Activated naive CD8-positive, alpha-beta T cell treated with anti-CD3 and anti-CD28 coated beads, Interleukin-2, amount 50 U/mL, for 24 hours (primary cell): ENCODE data around the gene ZBTB16.
A peak's percentile ranks its signal among the peaks of the same experiment; 100 is the strongest.

Experiments
- ATAC-seq: fragments of 150-1000 bp; cut with Tn5 transposase; one replicate; pipeline ENCODE4 v1.10.0; 2021
- DNase-seq: peaks from one replicate; pipeline ENCODE4 v3.0.0; 2021
- H3K27ac Mint-ChIP-seq: one replicate; pipeline ENCODE4 v1.8.0; 2021; ENCODE audit warnings: mild to moderate bottlenecking, mixed read lengths
- H3K27me3 Mint-ChIP-seq: one replicate; pipeline ENCODE4 v1.8.0; 2021; ENCODE audit warnings: mixed read lengths
- H3K36me3 Mint-ChIP-seq: one replicate; pipeline ENCODE4 v1.8.0; 2021; ENCODE audit warnings: low read depth, mixed read lengths
- H3K4me1 Mint-ChIP-seq: one replicate; pipeline ENCODE4 v1.8.0; 2021; ENCODE audit warnings: mixed read lengths
- H3K4me3 Mint-ChIP-seq: one replicate; pipeline ENCODE4 v1.8.0; 2021; ENCODE audit warnings: mild to moderate bottlenecking, moderate library complexity, mixed read lengths
- H3K9me3 Mint-ChIP-seq: one replicate; pipeline ENCODE4 v1.8.0; 2021; ENCODE audit warnings: mixed read lengths

The ZBTB16 gene

DNA sequence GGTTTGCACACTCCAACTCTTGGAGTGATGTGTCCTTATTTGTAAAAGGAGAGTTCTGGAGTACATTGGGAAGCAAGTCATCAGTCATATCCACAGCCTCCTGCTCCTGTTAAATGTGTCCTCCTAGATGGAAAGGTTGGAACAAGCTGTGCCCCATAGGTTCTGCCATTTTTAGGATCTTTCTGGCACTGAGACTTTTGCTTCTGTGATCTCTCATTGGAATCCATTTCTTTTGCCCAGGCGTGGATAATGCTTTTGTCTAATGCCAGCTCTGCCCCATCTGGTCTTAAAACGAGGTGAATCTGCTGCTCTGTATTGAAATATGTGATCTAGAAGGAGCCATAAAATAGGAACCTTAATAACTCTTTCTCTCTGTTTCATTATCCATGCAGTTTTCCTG, 66.4 kb downstream of the ZBTB16 start:
- H3K36me3 Mint-ChIP-seq: no peaks in the 10 kb centered on the region
- no peak for ATAC-seq
- no peak overlapping the region for H3K4me3 Mint-ChIP-seq
- H3K9me3 Mint-ChIP-seq: no peaks in the 10 kb centered on the region
- H3K27me3 Mint-ChIP-seq: no peaks in the 10 kb centered on the region
- DNase-seq: no peak
- H3K27ac Mint-ChIP-seq: no peak overlapping the region
- peaks cover 15% of the 10 kb centered on the region for H3K4me1 Mint-ChIP-seq

DNA sequence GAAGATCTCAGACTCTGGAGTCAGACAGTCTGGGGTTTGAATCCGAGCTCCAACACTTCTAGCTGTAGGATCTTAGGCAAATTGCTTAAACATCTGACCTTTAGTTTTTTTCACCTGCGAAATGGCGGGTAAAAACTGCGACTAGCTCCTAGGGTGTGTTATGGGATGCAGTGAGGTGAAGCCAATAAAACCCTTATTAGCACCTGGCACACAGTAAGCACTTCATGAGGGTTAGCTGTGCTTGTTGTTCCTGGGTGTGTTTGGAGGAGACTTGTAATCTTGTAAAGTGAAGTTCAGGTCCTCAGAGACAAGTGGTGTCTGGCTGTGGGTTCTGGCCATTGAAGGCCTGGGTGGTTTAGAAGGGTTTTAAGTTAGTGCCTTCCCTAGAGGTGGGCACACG, 68.9 kb downstream of the ZBTB16 start:
- ATAC-seq: no peak
- DNase-seq: no peak
- H3K4me3 Mint-ChIP-seq: no peak overlapping the region
- H3K36me3 Mint-ChIP-seq: no peaks in the 10 kb centered on the region
- H3K27ac Mint-ChIP-seq: no peak overlapping the region
- H3K27me3 Mint-ChIP-seq: no peaks in the 10 kb centered on the region
- H3K9me3 Mint-ChIP-seq: no peaks in the 10 kb centered on the region
- H3K4me1 Mint-ChIP-seq: peaks cover 17% of the 10 kb centered on the region

DNA sequence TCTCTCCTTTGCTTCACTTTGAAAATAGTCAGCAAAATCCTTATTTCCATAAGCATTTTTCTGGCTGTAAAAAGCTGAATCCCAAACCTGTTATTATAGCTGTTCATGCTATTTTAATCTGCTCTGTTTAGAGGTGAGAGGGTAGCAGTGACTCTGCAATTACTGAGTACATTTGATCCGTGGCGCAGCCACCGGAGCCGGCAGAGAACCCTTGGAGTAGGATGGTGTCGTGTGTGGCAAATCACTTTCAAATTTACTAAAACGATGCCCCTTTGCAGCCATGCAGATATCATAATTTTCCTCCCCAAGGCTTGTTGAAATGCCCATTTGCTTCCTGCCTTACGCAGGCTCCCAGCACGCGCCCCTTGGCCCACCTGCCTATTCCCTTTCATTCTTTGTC, 69.6 kb downstream of the ZBTB16 start:
- no peaks in the 10 kb centered on the region for H3K36me3 Mint-ChIP-seq
- no peak for ATAC-seq
- no peak overlapping the region for H3K4me3 Mint-ChIP-seq
- no peak for DNase-seq
- H3K27me3 Mint-ChIP-seq: no peaks in the 10 kb centered on the region
- H3K27ac Mint-ChIP-seq: no peak overlapping the region
- peaks cover 19% of the 10 kb centered on the region for H3K4me1 Mint-ChIP-seq
- H3K9me3 Mint-ChIP-seq: no peaks in the 10 kb centered on the region

DNA sequence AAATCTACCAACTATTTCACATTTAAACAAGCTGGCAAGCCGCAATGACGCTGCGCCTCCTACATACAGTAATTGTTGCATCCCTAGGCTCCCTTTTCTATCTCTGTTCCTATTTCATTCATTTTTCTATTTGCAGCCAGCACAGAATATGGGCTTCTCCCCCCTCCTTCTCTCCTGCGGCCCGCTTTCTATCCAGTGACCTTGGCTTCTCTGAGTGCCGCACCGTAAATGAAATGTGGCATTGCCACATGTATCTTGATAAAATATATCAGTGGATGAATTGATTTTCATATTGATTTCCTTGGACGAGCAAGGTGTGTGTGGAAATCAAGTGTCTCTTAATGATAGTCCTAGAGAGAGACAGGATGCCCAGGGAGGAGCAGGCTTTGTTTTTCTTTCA, 70.2 kb downstream of the ZBTB16 start:
- no peak overlapping the region for H3K27ac Mint-ChIP-seq
- ATAC-seq (no peak), DNase-seq (no peak)
- H3K27me3 Mint-ChIP-seq: no peaks in the 10 kb centered on the region
- peaks cover 19% of the 10 kb centered on the region for H3K4me1 Mint-ChIP-seq
- no peaks in the 10 kb centered on the region for H3K36me3 Mint-ChIP-seq
- H3K9me3 Mint-ChIP-seq: no peaks in the 10 kb centered on the region
- H3K4me3 Mint-ChIP-seq: no peak overlapping the region

- Mint-ChIP-seq H3K27me3 (no peaks in the 10 kb centered on the region), H3K27ac (no peak overlapping the region), H3K4me1 (peaks cover 21% of the 10 kb centered on the region), H3K36me3 (no peaks in the 10 kb centered on the region), H3K9me3 (no peaks in the 10 kb centered on the region), H3K4me3 (no peak overlapping the region)
- DNase-seq: no peak
- ATAC-seq: no peak
Measured at GRCh38 chr11:114130115-114130576, 70.6 kb downstream of the ZBTB16 start.

DNA sequence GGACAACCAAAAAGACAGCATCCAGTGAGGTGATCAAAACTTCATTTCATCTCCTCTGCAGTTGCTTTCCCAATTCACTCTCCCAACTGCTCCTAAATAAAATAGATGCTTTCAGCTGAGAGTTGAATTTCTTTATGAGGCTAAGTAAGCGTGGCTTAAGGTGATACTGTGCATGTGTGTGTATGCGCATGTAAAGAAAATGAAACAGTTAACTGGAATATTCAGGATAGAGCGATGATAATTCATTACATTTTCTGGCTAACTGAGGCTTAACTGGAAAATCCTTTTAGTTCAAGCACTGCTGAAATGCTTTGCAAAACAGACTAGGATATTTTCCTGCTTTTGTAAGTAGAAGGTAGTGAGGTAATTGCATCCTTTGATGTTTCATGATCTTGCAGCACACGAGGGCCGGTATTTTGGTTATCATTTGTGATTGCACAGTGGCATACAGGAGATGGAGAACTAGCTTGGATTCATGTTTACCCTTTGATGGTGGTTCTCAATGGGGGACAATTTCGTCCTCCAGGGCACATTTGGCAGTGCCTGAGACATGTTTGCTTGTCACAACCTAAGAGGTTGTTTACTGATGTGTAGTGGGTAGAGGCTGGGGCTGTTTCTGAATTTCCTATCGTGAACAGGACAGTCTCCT, 71.2 kb downstream of the ZBTB16 start:
- no peaks in the 10 kb centered on the region for H3K27me3 Mint-ChIP-seq
- no peaks in the 10 kb centered on the region for H3K36me3 Mint-ChIP-seq
- peaks cover 25% of the 10 kb centered on the region for H3K4me1 Mint-ChIP-seq
- no peak for DNase-seq
- no peak overlapping the region for H3K4me3 Mint-ChIP-seq
- H3K9me3 Mint-ChIP-seq: no peaks in the 10 kb centered on the region
- no peak overlapping the region for H3K27ac Mint-ChIP-seq
- no peak for ATAC-seq

DNA sequence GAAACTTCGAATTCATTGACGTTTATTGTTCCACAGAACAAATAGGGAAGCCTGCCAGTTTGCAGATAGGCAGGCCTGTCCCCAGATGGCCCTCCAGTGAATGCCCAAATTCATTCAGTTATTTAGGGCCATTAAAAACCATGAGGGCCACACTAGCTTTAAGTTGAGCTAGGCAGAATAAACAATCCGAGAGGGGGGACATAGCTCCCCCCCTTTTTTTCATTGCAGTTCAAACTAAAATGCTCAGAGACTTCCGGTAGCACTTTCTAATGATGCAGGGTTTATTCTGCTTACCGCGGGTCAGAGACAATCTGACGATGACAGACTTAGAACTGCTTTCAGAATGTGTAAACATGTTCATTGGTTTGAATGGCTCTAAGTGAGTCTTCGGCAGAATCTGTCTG, 72.0 kb downstream of the ZBTB16 start:
- Mint-ChIP-seq H3K36me3 (no peaks in the 10 kb centered on the region), H3K4me1 (peaks cover 28% of the 10 kb centered on the region), H3K27me3 (no peaks in the 10 kb centered on the region), H3K4me3 (no peak overlapping the region), H3K9me3 (no peaks in the 10 kb centered on the region), H3K27ac (peak overlapping the region; percentile 5)
- ATAC-seq: peak; percentile 47
- no peak for DNase-seq

GRCh38 chr11:114132417-114132816, 72.9 kb downstream of the ZBTB16 start:
- no peaks in the 10 kb centered on the region for H3K27me3 Mint-ChIP-seq
- no peaks in the 10 kb centered on the region for H3K36me3 Mint-ChIP-seq
- peaks cover 37% of the 10 kb centered on the region for H3K4me1 Mint-ChIP-seq
- DNase-seq (peak; percentile 12), ATAC-seq (no peak)
- H3K9me3 Mint-ChIP-seq: no peaks in the 10 kb centered on the region
- H3K27ac Mint-ChIP-seq: no peak overlapping the region
- no peak overlapping the region for H3K4me3 Mint-ChIP-seq

DNA sequence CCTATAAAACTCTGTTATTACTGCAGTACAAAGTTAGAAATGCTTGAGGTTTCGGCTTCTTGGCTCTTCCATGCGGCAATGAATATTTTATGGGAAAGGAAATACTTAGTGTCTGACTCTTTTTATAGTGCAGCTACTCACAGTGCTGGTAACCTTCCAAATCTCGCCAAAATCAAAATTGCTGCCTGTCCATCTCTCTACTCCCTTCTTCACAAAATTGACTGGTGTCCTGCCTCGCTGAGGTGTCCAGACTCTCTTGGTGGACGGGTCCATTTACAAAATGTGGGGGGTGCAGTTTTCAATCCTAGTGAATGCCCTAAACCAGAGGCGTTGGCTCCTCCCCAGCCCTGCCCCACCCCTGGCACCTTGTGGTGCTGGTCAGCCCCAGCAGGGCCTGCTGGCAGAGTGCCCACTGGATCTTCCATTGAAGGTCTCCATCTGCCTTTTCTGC, 73.5 kb downstream of the ZBTB16 start:
- Mint-ChIP-seq H3K9me3 (no peaks in the 10 kb centered on the region), H3K4me1 (peaks cover 43% of the 10 kb centered on the region), H3K36me3 (no peaks in the 10 kb centered on the region), H3K4me3 (no peak overlapping the region), H3K27me3 (no peaks in the 10 kb centered on the region), H3K27ac (no peak overlapping the region)
- ATAC-seq (no peak), DNase-seq (no peak)

GRCh38 chr11:114133548-114134329, 74.2 kb downstream of the ZBTB16 start:
- Mint-ChIP-seq H3K27me3 (no peaks in the 10 kb centered on the region), H3K27ac (no peak overlapping the region), H3K36me3 (no peaks in the 10 kb centered on the region), H3K4me3 (no peak overlapping the region), H3K9me3 (no peaks in the 10 kb centered on the region), H3K4me1 (peaks cover 46% of the 10 kb centered on the region)
- no peak for DNase-seq
- no peak for ATAC-seq

DNA sequence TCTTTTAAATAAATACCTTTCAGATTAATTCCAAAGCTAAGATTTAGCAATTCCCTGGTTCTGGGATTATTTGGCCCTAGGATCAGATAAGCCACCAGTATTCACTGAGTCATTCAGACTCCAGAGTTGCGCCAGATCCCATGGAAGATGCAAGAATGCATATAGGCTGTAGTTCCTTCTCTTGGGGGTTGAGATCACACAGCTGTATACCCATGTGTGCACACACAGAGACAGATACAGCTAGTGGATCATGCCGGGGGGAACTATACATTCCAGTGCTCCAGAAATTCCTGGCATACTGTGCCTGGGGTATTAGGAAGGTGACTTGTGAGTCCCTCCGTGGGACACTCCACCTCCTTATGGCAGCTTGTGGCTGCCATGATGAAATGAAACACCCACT, 75.4 kb downstream of the ZBTB16 start:
- H3K9me3 Mint-ChIP-seq: no peaks in the 10 kb centered on the region
- peaks cover 46% of the 10 kb centered on the region for H3K4me1 Mint-ChIP-seq
- H3K27ac Mint-ChIP-seq: no peak overlapping the region
- no peaks in the 10 kb centered on the region for H3K27me3 Mint-ChIP-seq
- no peaks in the 10 kb centered on the region for H3K36me3 Mint-ChIP-seq
- ATAC-seq (no peak), DNase-seq (no peak)
- H3K4me3 Mint-ChIP-seq: no peak overlapping the region

DNA sequence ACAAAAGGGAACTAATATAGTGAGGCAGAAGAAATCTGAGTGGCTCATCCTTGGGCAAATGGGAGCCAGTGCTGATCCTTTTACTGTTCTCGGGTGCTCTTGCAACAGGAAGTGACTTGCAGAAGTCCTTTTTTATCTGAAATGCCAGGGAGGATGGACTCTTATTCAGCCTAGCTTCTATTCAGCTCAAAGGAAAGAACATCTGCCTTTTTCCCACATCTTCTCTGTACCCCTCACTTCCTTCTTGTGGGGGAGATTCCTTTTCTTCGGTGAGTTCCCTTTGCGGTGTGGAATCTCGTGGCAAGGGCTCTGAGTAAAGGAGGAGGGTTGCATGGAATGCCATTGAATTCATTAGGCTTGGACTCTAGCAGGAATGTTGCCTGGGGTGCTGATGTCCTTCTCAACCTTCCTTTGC, 76.2 kb downstream of the ZBTB16 start:
- Mint-ChIP-seq H3K9me3 (no peaks in the 10 kb centered on the region), H3K4me3 (no peak overlapping the region), H3K4me1 (peaks cover 46% of the 10 kb centered on the region), H3K27me3 (no peaks in the 10 kb centered on the region), H3K27ac (no peak overlapping the region), H3K36me3 (no peaks in the 10 kb centered on the region)
- DNase-seq: no peak
- ATAC-seq: no peak

GRCh38 chr11:114136686-114137640, 77.5 kb downstream of the ZBTB16 start:
- Mint-ChIP-seq H3K27ac (no peak overlapping the region), H3K9me3 (no peaks in the 10 kb centered on the region), H3K27me3 (no peaks in the 10 kb centered on the region), H3K36me3 (no peaks in the 10 kb centered on the region), H3K4me1 (peaks cover 35% of the 10 kb centered on the region), H3K4me3 (no peak overlapping the region)
- DNase-seq (no peak), ATAC-seq (no peak)

DNA sequence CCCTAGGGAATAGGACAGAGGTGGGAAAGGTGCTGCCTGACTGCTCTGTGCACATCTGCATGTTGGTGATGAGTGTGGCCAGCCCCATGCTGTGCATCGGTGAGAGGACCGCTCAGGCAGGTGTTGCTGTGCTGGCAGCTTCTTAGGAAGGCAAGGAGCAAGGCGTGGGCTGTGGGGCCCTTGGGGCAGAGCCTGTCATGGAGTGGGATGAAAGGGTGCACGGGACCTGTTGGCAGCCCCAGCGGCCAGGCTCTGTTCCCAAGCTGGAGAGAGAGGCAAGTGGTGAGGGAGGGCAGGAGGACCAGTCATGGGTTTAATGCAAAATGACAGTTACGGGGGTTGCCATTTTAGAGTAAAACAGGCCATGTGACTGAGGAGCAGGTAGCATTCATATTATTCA, 78.3 kb downstream of the ZBTB16 start:
- no peak overlapping the region for H3K27ac Mint-ChIP-seq
- no peaks in the 10 kb centered on the region for H3K36me3 Mint-ChIP-seq
- no peaks in the 10 kb centered on the region for H3K27me3 Mint-ChIP-seq
- DNase-seq: no peak
- ATAC-seq: no peak
- peaks cover 35% of the 10 kb centered on the region for H3K4me1 Mint-ChIP-seq
- H3K9me3 Mint-ChIP-seq: no peaks in the 10 kb centered on the region
- no peak overlapping the region for H3K4me3 Mint-ChIP-seq
